GM12878 (cell line): ENCODE measurements around the gene PGM5.

ENCODE experiments used
- CHD1 ChIP-seq: IDR thresholded peaks from 2 replicates; pipeline ENCODE4 v1.6.1; 2012; ENCODE audit warnings: low read depth, low read length, improper control_type of control experiment
- EP300 ChIP-seq, 2 experiments: fragments of 150-350 bp in 1 of 2; IDR thresholded peaks; 2 replicates each; pipeline ENCODE4 v1.6.1; 2011 to 2012; ENCODE audit warnings: low read depth in 2 of 2, low read length in 2 of 2, borderline replicate concordance in 1 of 2, improper control_type of control experiment in 1 of 2, inconsistent platforms in 1 of 2; ENCODE audit not compliant: control insufficient read depth in 1 of 2
- MLLT1 ChIP-seq: fragments of 450-650 bp; IDR thresholded peaks from 2 replicates; pipeline ENCODE4 v1.6.1; 2016; ENCODE audit warnings: mild to moderate bottlenecking
- NFYB ChIP-seq: IDR thresholded peaks from 2 replicates; pipeline ENCODE4 v1.6.1; 2011; ENCODE audit warnings: low read depth, mild to moderate bottlenecking, low read length, improper control_type of control experiment, moderate library complexity; ENCODE audit not compliant: insufficient read depth
- POLR2AphosphoS5 ChIP-seq: IDR thresholded peaks from 2 replicates; pipeline ENCODE4 v1.6.1; 2011; ENCODE audit warnings: mild to moderate bottlenecking, low read length, inconsistent platforms
- RAD21 ChIP-seq: IDR thresholded peaks from 2 replicates; pipeline ENCODE4 v1.6.1; 2011; ENCODE audit warnings: mild to moderate bottlenecking, low read depth, low read length, moderate library complexity; ENCODE audit not compliant: insufficient read depth
- ZBED1 ChIP-seq: IDR thresholded peaks from 2 replicates; pipeline ENCODE4 v1.6.1; 2016; ENCODE audit warnings: borderline replicate concordance
- TF ChIP-seq, protein P1 (sequence below), 3 experiments: IDR thresholded peaks in 2 of 3; conservative IDR thresholded peaks in 1 of 3; 2 replicates each; pipeline ENCODE4 v1.5.1; 2011; ENCODE audit warnings: low read depth in 3 of 3, low read length in 3 of 3, mild to moderate bottlenecking in 3 of 3, control low read depth in 2 of 3, moderate library complexity in 2 of 3, inconsistent platforms in 1 of 3, mixed read lengths in 1 of 3; ENCODE audit not compliant: control insufficient read depth in 2 of 3, insufficient read depth in 1 of 3; ENCODE audit errors: extremely low read depth in 1 of 3

DNA sequence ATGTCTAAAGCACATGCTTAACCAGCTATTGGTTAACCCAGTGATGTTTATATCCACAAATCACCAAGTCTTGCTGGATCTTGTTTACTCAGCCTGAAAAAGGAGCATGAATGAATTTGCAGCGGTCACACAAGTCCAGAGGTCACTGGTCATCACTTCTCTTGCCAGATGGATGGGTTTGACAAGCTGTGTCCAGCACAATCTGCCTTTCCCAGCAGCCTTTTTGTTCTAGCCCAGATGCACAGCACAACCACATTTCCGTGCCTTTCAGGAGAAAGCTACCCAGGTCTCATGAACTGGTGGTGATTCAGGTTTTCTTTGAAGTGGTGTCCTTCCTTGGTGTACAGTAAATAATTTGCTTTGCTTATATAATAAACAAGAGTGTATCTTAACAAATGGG lies 152.1 kb downstream of the PGM5 start:
- TF ChIP-seq, protein P1, sequence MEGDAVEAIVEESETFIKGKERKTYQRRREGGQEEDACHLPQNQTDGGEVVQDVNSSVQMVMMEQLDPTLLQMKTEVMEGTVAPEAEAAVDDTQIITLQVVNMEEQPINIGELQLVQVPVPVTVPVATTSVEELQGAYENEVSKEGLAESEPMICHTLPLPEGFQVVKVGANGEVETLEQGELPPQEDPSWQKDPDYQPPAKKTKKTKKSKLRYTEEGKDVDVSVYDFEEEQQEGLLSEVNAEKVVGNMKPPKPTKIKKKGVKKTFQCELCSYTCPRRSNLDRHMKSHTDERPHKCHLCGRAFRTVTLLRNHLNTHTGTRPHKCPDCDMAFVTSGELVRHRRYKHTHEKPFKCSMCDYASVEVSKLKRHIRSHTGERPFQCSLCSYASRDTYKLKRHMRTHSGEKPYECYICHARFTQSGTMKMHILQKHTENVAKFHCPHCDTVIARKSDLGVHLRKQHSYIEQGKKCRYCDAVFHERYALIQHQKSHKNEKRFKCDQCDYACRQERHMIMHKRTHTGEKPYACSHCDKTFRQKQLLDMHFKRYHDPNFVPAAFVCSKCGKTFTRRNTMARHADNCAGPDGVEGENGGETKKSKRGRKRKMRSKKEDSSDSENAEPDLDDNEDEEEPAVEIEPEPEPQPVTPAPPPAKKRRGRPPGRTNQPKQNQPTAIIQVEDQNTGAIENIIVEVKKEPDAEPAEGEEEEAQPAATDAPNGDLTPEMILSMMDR (IDR thresholded peaks at IDR 0.05 in 2 of 3, conservative IDR thresholded peaks at IDR 0.05 in 1 of 3; ENCODE audit: control insufficient read depth in 2 of 3, extremely low read depth in 1 of 3, insufficient read depth in 1 of 3, low read depth in 3 of 3, low read length in 3 of 3): no peak
- TF ChIP-seq RAD21: no peak
- TF ChIP-seq EP300 (IDR thresholded peaks at IDR 0.05; ENCODE audit: borderline replicate concordance in 1 of 2, control insufficient read depth in 1 of 2, low read depth in 2 of 2, low read length in 2 of 2): no peak
- no peak for TF ChIP-seq POLR2AphosphoS5
- no peak for TF ChIP-seq MLLT1
- no peak for TF ChIP-seq ZBED1
- no peak for TF ChIP-seq NFYB
- TF ChIP-seq CHD1: no peak
